AG08396 (cell line): Measurements from ENCODE around the gene OVOL1.

ENCODE experiments used
- DNase-seq: peaks from one replicate; pipeline ENCODE4 v3.0.0; 2012; ENCODE audit warnings: low spot score, mixed read lengths

OVOL1 gene

GRCh38 chr11:65792456-65792855 is 5.6 kb downstream of the OVOL1 start:
- DNase-seq, result no peak

- DNase-seq, result no peak
These were observed 6.3 kb downstream of the OVOL1 start for GRCh38 chr11:65793144-65793581.

- DNase-seq, result no peak
These were observed 7.0 kb downstream of the OVOL1 start for GRCh38 chr11:65793625-65794400.

GRCh38 chr11:65794570-65795510 is 8.0 kb downstream of the OVOL1 start:
- DNase-seq, result no peak

- DNase-seq, result no peak
These were observed 10.1 kb downstream of the OVOL1 start for GRCh38 chr11:65796726-65797601.

GRCh38 chr11:65797711-65798110 is 10.8 kb downstream of the OVOL1 start:
- DNase-seq, result no peak

GRCh38 chr11:65798882-65799281 is 12.0 kb downstream of the OVOL1 start:
- no peak for DNase-seq

GRCh38 chr11:65801153-65801987 is 14.5 kb downstream of the OVOL1 start:
- DNase-seq, result no peak

- DNase-seq, result no peak
These were observed 16.0 kb downstream of the OVOL1 start for GRCh38 chr11:65802841-65803240.

- no peak for DNase-seq
These were observed 17.1 kb downstream of the OVOL1 start for GRCh38 chr11:65803797-65804492.

GRCh38 chr11:65806979-65807378 is 20.1 kb downstream of the OVOL1 start:
- no peak for DNase-seq

GRCh38 chr11:65808744-65809341 is 22.0 kb downstream of the OVOL1 start:
- no peak for DNase-seq

GRCh38 chr11:65809496-65809895 is 22.6 kb downstream of the OVOL1 start:
- DNase-seq, result no peak

GRCh38 chr11:65810046-65810868 is 23.4 kb downstream of the OVOL1 start:
- DNase-seq, result no peak

GRCh38 chr11:65811764-65812475 is 25.1 kb downstream of the OVOL1 start:
- DNase-seq, result no peak

GRCh38 chr11:65814131-65814985 is 27.5 kb downstream of the OVOL1 start:
- DNase-seq, result no peak

GRCh38 chr11:65814986-65815565 is 28.2 kb downstream of the OVOL1 start:
- no peak for DNase-seq
